ENCODE measurements around the gene GCLM.
"Not testable (repeated sequence)": the region's sequence is repeated elsewhere in the genome, so short reads cannot be mapped to it uniquely, and the experiment has no call there.

Gene GCLM

GRCh38 chr1:93909146-93910050 lies at the start of gene GCLM:
Gene GCLM (minus strand): TSS chr1:93909430. CDS start chr1:93909163, 267 bp downstream.
- H3K36me3 ChIP-seq (ENCODE audit: control insufficient read depth in 1 of 2, insufficient read depth in 2 of 2, low read length in 2 of 2) = no peaks in the 10 kb centered on the region
- no peaks in the 10 kb centered on the region for H3K27me3 ChIP-seq (ENCODE audit: low read depth, low read length)
- H3K9me3 ChIP-seq (ENCODE audit: control insufficient read depth in 1 of 2, low read length in 2 of 2) = no peaks in the 10 kb centered on the region
- peak within 1 kb of the TSS; percentile 80 for H3K27ac ChIP-seq (ENCODE audit: low read length)
- H3K4me3 ChIP-seq (ENCODE audit: low read depth in 1 of 2, low read length in 2 of 2) = peak within 1 kb of the TSS; percentile 88 to 92
- H3K4me1 ChIP-seq (ENCODE audit: control insufficient read depth in 1 of 2, insufficient read depth in 2 of 2, low read length in 2 of 2) = peaks cover 0 to 9% of the 10 kb centered on the region in 2 donors

DNA sequence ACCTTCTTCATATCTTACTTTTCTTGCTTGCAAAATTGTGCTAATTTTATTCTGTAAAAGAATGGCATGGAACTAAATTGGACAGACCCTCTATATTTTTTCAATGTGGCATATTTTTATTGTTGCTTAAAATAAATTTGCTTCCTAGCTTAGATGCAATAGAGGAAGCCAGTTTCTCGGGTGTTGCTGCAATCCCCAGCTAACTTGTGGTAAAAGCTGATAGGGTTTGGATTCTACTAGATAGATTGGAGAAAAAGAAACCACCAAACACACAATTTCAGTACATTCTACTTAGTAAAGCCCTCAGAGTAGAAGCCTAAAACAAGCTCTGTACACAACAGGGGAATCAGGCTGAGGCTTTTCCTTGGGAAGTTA lies 49.5 kb upstream of the GCLM start:
- H3K27ac ChIP-seq (ENCODE audit: low read length) = no peak overlapping the region
- H3K4me3 ChIP-seq (ENCODE audit: low read depth in 1 of 2, low read length in 2 of 2) = no peak overlapping the region
- no peaks in the 10 kb centered on the region for H3K36me3 ChIP-seq (ENCODE audit: control insufficient read depth in 1 of 2, insufficient read depth in 2 of 2, low read length in 2 of 2)
- peaks cover 0 to 16% of the 10 kb centered on the region in 2 donors for H3K9me3 ChIP-seq (ENCODE audit: control insufficient read depth in 1 of 2, low read length in 2 of 2)
- no peaks in the 10 kb centered on the region for H3K27me3 ChIP-seq (ENCODE audit: low read depth, low read length)
- no peaks in the 10 kb centered on the region for H3K4me1 ChIP-seq (ENCODE audit: control insufficient read depth in 1 of 2, insufficient read depth in 2 of 2, low read length in 2 of 2)

DNA sequence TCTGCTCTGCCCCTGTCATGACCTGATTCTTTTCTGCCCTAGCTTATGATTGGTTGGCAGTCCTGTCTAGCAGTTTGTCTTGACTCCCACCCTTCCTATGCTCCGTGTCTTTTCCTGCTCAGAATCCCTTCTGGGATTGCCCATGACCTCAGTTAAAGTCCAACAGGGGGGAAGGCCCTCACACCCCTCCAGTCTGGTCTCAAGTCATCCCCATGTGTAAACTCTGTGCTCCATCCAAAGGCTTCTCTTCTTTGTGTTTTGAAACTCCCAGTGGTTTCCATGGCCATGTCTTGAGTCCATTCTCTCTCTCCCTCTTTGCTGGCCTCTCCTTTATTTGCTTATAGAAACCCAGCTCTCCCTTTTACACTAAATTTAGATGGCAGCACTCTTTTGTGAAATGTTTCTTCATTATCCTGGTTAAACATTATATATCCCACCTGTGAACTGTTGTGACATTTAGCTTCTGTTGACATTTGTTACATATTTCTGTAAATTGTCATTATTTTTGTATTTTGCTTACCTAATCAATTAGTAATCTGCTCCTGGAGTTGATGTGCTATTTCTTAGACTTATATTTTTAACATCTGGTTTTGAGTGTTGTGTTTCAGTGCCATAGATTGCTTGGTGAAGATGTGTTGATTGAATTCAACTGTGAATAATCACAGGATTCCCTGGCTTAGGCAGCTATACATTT lies 48.9 kb upstream of the GCLM start:
- Histone ChIP-seq H3K4me3 (ENCODE audit: low read depth in 1 of 2, low read length in 2 of 2) (no peak overlapping the region), H3K27ac (ENCODE audit: low read length) (no peak overlapping the region), H3K36me3 (ENCODE audit: control insufficient read depth in 1 of 2, insufficient read depth in 2 of 2, low read length in 2 of 2) (no peaks in the 10 kb centered on the region), H3K9me3 (ENCODE audit: control insufficient read depth in 1 of 2, low read length in 2 of 2) (peaks cover 0 to 16% of the 10 kb centered on the region in 2 donors), H3K4me1 (ENCODE audit: control insufficient read depth in 1 of 2, insufficient read depth in 2 of 2, low read length in 2 of 2) (no peaks in the 10 kb centered on the region), H3K27me3 (ENCODE audit: low read depth, low read length) (no peaks in the 10 kb centered on the region)

DNA sequence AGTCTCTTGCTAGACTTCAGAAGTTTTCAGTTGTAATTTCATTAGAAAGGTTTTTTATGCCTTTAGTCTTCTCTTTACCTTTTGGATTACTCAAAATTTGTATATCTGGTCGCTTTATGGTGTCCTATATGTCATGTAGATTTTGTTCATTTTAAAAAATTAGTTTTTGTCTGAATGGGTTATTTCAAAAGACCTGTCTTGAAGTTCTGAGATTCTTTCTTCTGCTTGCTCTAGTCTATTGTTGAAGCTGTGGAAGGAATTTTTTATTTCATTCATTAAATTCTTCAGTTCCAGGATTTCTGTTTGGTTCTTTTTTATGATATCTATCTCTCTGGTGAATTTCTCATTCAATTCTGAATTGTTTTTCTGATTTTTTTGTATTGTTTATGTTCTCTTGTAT lies 46.5 kb upstream of the GCLM start:
- no peaks in the 10 kb centered on the region for H3K36me3 ChIP-seq (ENCODE audit: control insufficient read depth in 1 of 2, insufficient read depth in 2 of 2, low read length in 2 of 2)
- H3K4me1 ChIP-seq (ENCODE audit: control insufficient read depth in 1 of 2, insufficient read depth in 2 of 2, low read length in 2 of 2) = no peaks in the 10 kb centered on the region
- no peak overlapping the region for H3K27ac ChIP-seq (ENCODE audit: low read length)
- H3K9me3 ChIP-seq (ENCODE audit: control insufficient read depth in 1 of 2, low read length in 2 of 2) = peaks cover 0 to 16% of the 10 kb centered on the region in 2 donors
- H3K4me3 ChIP-seq (ENCODE audit: low read depth in 1 of 2, low read length in 2 of 2) = no peak overlapping the region
- H3K27me3 ChIP-seq (ENCODE audit: low read depth, low read length) = no peaks in the 10 kb centered on the region

GRCh38 chr1:93947002-93947686 lies 37.9 kb upstream of the GCLM start:
- H3K9me3 ChIP-seq (ENCODE audit: control insufficient read depth in 1 of 2, low read length in 2 of 2); H3K27me3 ChIP-seq (ENCODE audit: low read depth, low read length); H3K36me3 ChIP-seq (ENCODE audit: control insufficient read depth in 1 of 2, insufficient read depth in 2 of 2, low read length in 2 of 2); H3K4me1 ChIP-seq (ENCODE audit: control insufficient read depth in 1 of 2, insufficient read depth in 2 of 2, low read length in 2 of 2); H3K27ac ChIP-seq (ENCODE audit: low read length); H3K4me3 ChIP-seq (ENCODE audit: low read depth in 1 of 2, low read length in 2 of 2): not testable (repeated sequence)

DNA sequence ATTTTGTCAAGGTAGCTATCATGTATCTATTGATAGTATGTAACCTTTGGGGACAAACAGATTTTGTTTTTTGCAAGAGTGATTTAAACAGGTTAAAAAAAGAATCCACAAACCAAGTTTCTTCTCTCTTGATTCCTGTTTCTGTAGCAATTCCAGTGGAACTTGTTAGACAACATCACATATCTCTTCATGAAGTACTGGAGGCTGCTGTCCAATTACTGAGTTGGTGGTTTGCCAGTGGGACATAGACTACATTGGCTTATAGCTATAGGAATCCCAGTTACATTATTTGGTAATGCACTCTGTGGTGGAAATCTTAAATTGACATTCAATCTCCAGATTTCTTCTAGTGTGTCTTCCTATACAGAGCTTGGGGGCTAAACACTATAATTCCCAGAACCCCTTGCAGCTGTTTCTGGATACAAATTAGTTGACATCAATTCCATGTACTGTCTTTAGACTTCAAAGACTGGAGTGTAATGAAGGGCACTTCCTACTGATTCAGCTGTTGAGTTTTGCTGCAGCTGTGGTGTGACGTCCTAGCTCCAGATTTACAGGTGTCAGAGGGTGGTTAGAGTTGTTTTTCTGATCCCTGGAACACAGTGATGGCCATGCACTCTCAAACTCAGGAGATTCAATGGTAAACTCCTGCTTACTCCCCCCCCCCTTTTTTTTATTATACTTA lies 29.4 kb upstream of the GCLM start:
- Histone ChIP-seq H3K36me3 (ENCODE audit: control insufficient read depth in 1 of 2, insufficient read depth in 2 of 2, low read length in 2 of 2) (no peaks in the 10 kb centered on the region), H3K4me3 (ENCODE audit: low read depth in 1 of 2, low read length in 2 of 2) (no peak overlapping the region), H3K27me3 (ENCODE audit: low read depth, low read length) (no peaks in the 10 kb centered on the region), H3K27ac (ENCODE audit: low read length) (no peak overlapping the region), H3K9me3 (ENCODE audit: control insufficient read depth in 1 of 2, low read length in 2 of 2) (peaks cover 0 to 11% of the 10 kb centered on the region in 2 donors), H3K4me1 (ENCODE audit: control insufficient read depth in 1 of 2, insufficient read depth in 2 of 2, low read length in 2 of 2) (no peaks in the 10 kb centered on the region)

GRCh38 chr1:93937997-93938396 lies 28.8 kb upstream of the GCLM start:
- H3K4me3 ChIP-seq (ENCODE audit: low read depth in 1 of 2, low read length in 2 of 2) = no peak overlapping the region
- no peaks in the 10 kb centered on the region for H3K27me3 ChIP-seq (ENCODE audit: low read depth, low read length)
- H3K27ac ChIP-seq (ENCODE audit: low read length) = no peak overlapping the region
- peaks cover 0 to 11% of the 10 kb centered on the region in 2 donors for H3K9me3 ChIP-seq (ENCODE audit: control insufficient read depth in 1 of 2, low read length in 2 of 2)
- no peaks in the 10 kb centered on the region for H3K4me1 ChIP-seq (ENCODE audit: control insufficient read depth in 1 of 2, insufficient read depth in 2 of 2, low read length in 2 of 2)
- H3K36me3 ChIP-seq (ENCODE audit: control insufficient read depth in 1 of 2, insufficient read depth in 2 of 2, low read length in 2 of 2) = no peaks in the 10 kb centered on the region

DNA sequence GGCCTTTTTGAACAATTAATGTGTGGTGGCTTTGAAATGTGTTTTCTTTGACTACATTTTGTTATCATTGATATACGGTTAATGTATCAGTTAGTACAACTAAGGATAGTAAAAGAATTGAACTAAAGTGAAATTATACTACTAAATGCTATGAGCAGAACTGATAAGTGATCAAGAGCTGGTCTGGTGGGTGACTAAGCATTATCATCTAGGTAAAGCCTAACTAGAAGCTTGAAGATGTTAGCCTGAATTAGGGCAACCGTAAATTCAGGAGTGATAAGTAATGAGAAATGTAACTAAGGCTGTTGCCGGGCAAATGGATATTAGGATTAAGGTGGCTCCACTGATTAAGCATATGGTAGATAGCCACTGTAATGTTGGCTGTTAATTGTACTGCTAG lies 16.0 kb upstream of the GCLM start:
- Histone ChIP-seq H3K27ac (ENCODE audit: low read length) (no peak overlapping the region), H3K27me3 (ENCODE audit: low read depth, low read length) (no peaks in the 10 kb centered on the region), H3K9me3 (ENCODE audit: control insufficient read depth in 1 of 2, low read length in 2 of 2) (no peaks in the 10 kb centered on the region), H3K4me3 (ENCODE audit: low read depth in 1 of 2, low read length in 2 of 2) (no peak overlapping the region), H3K4me1 (ENCODE audit: control insufficient read depth in 1 of 2, insufficient read depth in 2 of 2, low read length in 2 of 2) (no peaks in the 10 kb centered on the region), H3K36me3 (ENCODE audit: control insufficient read depth in 1 of 2, insufficient read depth in 2 of 2, low read length in 2 of 2) (no peaks in the 10 kb centered on the region)

DNA sequence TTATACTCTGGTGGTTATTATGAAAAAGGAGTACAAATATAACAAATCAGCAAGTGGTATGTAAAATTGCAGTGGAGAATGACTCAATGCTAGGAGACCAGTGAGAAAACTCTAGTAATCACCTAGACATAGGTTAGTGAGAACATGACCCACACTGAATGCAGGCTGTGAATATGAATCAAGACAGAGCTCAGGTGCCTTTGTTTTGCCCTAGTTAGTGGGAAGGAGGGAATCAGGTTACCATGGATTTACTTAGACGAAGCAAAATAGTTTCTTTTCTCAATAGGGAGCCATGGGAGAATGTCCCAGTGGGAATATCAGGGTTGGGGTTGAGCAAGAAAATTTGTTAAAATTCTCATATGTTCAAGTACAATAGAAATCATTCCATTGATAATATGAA lies 10.6 kb upstream of the GCLM start:
- no peak overlapping the region for H3K4me3 ChIP-seq (ENCODE audit: low read depth in 1 of 2, low read length in 2 of 2)
- H3K4me1 ChIP-seq (ENCODE audit: control insufficient read depth in 1 of 2, insufficient read depth in 2 of 2, low read length in 2 of 2) = no peaks in the 10 kb centered on the region
- H3K36me3 ChIP-seq (ENCODE audit: control insufficient read depth in 1 of 2, insufficient read depth in 2 of 2, low read length in 2 of 2) = no peaks in the 10 kb centered on the region
- no peak overlapping the region for H3K27ac ChIP-seq (ENCODE audit: low read length)
- H3K27me3 ChIP-seq (ENCODE audit: low read depth, low read length) = no peaks in the 10 kb centered on the region
- peaks cover 0 to 2% of the 10 kb centered on the region in 2 donors for H3K9me3 ChIP-seq (ENCODE audit: control insufficient read depth in 1 of 2, low read length in 2 of 2)

GRCh38 chr1:93917302-93917701 lies 8.1 kb upstream of the GCLM start:
- H3K27ac ChIP-seq (ENCODE audit: low read length) = no peak overlapping the region
- no peaks in the 10 kb centered on the region for H3K4me1 ChIP-seq (ENCODE audit: control insufficient read depth in 1 of 2, insufficient read depth in 2 of 2, low read length in 2 of 2)
- H3K4me3 ChIP-seq (ENCODE audit: low read depth in 1 of 2, low read length in 2 of 2) = no peak overlapping the region
- H3K36me3 ChIP-seq (ENCODE audit: control insufficient read depth in 1 of 2, insufficient read depth in 2 of 2, low read length in 2 of 2) = no peaks in the 10 kb centered on the region
- H3K27me3 ChIP-seq (ENCODE audit: low read depth, low read length) = no peaks in the 10 kb centered on the region
- H3K9me3 ChIP-seq (ENCODE audit: control insufficient read depth in 1 of 2, low read length in 2 of 2) = peaks cover 0 to 2% of the 10 kb centered on the region in 2 donors

- H3K27me3 ChIP-seq (ENCODE audit: low read depth, low read length); H3K27ac ChIP-seq (ENCODE audit: low read length); H3K36me3 ChIP-seq (ENCODE audit: control insufficient read depth in 1 of 2, insufficient read depth in 2 of 2, low read length in 2 of 2); H3K4me1 ChIP-seq (ENCODE audit: control insufficient read depth in 1 of 2, insufficient read depth in 2 of 2, low read length in 2 of 2); H3K4me3 ChIP-seq (ENCODE audit: low read depth in 1 of 2, low read length in 2 of 2); H3K9me3 ChIP-seq (ENCODE audit: control insufficient read depth in 1 of 2, low read length in 2 of 2): not testable (repeated sequence)
These were observed 1.6 kb upstream of the GCLM start for GRCh38 chr1:93910880-93911279.
